ENCODE measurements around the gene PCSK6.

Gene PCSK6

DNA sequence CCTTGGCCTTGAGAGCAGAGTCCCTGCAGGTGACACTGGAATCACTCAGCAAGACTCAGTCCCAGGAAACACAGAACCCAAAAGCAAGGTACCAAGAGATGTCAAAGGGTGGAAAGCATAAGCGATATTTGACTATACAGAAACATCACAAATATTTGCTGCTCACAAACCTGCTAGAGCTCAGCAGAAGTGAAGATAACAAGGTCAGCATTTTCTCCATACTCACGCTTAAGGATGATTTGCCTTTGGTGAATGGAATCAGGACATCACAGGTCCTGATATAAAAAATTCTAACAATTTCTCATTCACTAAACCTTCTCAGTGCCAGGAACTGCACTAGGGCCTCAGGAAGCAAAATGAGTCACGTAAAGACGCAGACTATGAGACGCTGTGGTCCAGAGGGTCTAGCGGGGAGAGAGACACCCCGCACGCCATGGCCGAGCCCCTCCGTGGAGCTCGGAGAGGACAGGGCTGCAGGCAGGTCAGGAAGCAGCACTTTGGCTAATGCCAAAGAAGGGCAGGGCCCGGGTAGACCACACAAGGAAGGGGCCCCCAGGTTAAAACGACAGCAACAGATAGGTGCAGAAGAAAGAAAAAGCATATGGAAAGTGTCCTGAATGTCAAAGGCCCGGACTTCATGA lies 10.7 kb downstream of the PCSK6 start:
- H3K4me3 ChIP-seq (replicated peaks in 1 of 2; ENCODE audit: low read depth in 2 of 2, low read length in 2 of 2) = no peak overlapping the region
- TF ChIP-seq, protein P1, sequence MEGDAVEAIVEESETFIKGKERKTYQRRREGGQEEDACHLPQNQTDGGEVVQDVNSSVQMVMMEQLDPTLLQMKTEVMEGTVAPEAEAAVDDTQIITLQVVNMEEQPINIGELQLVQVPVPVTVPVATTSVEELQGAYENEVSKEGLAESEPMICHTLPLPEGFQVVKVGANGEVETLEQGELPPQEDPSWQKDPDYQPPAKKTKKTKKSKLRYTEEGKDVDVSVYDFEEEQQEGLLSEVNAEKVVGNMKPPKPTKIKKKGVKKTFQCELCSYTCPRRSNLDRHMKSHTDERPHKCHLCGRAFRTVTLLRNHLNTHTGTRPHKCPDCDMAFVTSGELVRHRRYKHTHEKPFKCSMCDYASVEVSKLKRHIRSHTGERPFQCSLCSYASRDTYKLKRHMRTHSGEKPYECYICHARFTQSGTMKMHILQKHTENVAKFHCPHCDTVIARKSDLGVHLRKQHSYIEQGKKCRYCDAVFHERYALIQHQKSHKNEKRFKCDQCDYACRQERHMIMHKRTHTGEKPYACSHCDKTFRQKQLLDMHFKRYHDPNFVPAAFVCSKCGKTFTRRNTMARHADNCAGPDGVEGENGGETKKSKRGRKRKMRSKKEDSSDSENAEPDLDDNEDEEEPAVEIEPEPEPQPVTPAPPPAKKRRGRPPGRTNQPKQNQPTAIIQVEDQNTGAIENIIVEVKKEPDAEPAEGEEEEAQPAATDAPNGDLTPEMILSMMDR (IDR thresholded peaks at IDR 0.05; ENCODE audit: low read depth, low read length) = no peak
- no peak for DNase-seq (ENCODE audit: low read depth in 2 of 2)

DNA sequence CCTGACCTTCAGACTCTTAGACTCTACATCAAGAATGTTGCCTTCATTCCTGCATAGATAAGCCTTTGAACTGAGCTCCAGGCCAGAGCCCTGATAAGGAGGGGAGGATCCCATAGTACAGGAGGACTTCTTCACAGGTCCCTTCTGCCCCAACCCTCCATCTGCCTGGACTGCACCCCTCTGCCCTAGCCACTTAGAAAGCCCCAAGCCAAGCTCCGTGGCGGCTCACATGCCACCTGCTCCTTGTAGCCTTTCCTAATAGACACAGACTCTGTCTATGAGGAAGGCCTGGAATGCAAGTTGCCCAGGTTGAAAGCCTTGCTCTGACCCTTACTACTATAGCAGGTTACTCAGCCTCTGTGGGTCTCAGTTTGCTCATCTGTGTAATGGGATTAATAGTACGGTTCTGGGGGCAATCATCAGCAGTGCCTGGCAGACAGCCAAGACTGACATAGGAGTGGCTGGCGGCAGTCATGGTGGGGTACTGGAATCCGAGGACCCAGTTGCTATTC lies 11.6 kb downstream of the PCSK6 start:
- TF ChIP-seq, protein P1 (IDR thresholded peaks at IDR 0.05; ENCODE audit: low read depth, low read length) = no peak
- no peak overlapping the region for H3K4me3 ChIP-seq (replicated peaks in 1 of 2; ENCODE audit: low read depth in 2 of 2, low read length in 2 of 2)
- DNase-seq (ENCODE audit: low read depth in 2 of 2) = no peak

DNA sequence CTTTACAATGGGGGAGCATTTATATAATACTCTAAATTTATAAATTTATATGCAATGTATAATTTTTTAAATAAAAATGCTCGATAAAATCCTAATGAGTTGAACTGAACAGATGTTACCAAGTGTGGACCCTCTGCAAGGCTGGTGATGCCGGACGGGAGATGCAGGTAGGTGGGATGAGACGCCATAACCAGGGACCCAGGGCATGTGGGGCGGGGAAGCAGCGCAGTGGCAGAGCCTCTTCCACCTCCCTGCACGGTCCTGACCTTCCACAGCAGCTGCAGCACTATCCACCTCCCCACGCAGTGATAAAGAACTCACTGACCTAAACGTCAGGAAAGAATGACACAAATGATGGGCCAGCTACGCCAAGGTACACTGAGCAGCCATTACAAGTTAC lies 12.8 kb downstream of the PCSK6 start:
- TF ChIP-seq, protein P1 (IDR thresholded peaks at IDR 0.05; ENCODE audit: low read depth, low read length) = no peak
- H3K4me3 ChIP-seq (replicated peaks in 1 of 2; ENCODE audit: low read depth in 2 of 2, low read length in 2 of 2) = no peak overlapping the region
- no peak for DNase-seq (ENCODE audit: low read depth in 2 of 2)

DNA sequence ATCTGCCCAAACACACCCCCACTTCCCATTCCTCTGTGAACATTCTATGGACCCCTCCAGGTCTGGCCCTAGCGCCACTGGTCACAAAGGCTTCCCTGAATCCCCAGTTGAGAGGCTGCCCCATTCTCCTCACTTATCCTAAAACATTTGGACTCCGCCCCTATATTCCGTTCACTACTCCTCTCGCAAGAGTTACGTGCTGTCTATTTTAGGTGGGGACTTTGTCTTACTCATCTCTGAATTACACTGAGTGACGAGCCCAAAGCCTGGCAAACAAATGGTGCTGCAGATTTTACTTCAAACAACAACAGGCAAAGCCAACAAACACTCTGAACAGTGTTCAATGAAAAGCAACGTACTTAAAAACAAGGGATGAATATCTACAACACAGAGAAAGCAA lies 14.5 kb downstream of the PCSK6 start:
- H3K4me3 ChIP-seq (replicated peaks in 1 of 2; ENCODE audit: low read depth in 2 of 2, low read length in 2 of 2) = no peak overlapping the region
- TF ChIP-seq, protein P1 (IDR thresholded peaks at IDR 0.05; ENCODE audit: low read depth, low read length) = no peak
- no peak for DNase-seq (ENCODE audit: low read depth in 2 of 2)

DNA sequence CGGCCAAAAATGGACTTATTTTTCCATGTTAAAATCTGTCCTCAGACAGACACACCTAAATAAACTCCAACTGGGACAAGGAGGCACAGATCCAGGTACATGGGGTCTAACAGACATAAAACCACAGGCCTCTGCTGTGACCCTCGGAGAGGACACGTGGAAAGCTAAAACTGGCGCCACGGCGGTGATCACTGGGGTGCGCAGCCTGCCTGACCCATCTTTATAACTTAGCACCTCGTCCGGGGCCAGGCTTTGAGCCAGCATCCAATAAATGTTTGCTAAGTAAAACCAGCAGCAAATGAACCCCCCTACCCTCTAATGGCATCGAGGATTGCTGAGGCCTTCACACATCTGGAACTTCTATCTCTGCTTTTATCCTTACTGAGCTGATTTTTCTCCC lies 15.3 kb downstream of the PCSK6 start:
- no peak overlapping the region for H3K4me3 ChIP-seq (replicated peaks in 1 of 2; ENCODE audit: low read depth in 2 of 2, low read length in 2 of 2)
- TF ChIP-seq, protein P1 (IDR thresholded peaks at IDR 0.05; ENCODE audit: low read depth, low read length) = no peak
- no peak for DNase-seq (ENCODE audit: low read depth in 2 of 2)

DNA sequence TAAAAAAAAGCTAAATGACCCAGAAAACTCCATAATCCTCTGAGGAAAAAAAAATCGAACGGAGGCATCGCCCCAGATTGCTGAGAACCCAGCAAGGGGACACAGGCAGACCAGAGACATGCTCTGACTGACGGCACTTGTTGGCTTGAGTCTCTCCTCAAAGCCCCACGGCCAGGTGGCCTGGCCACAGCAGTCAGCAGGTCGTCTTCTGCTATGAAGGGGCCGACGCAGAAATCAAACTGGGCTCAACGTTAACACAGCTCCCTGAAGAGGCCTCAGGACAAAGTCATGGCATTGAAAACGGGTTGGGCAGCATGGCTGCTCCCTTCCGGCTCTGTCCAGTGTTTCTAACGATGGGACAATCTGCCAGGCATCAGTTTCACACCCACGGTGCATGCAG lies 17.5 kb downstream of the PCSK6 start:
- no peak overlapping the region for H3K4me3 ChIP-seq (replicated peaks in 1 of 2; ENCODE audit: low read depth in 2 of 2, low read length in 2 of 2)
- TF ChIP-seq, protein P1 (IDR thresholded peaks at IDR 0.05; ENCODE audit: low read depth, low read length) = no peak
- DNase-seq (ENCODE audit: low read depth in 2 of 2) = no peak

All from cardiac fibroblast (primary cell).